Pancreas (tissue), 10 donors: ENCODE results near the gene IL33. TPM values are rescaled to one million over a fixed set of nuclear protein-coding genes. Genes with fewer than 3 reads are reported as not detected.

Experiments used
- ATAC-seq, 4 donors: fragments of 200-7000 bp; cut with Tn5 transposase; one replicate each; pipeline versions ENCODE4 v1.8.0 to v1.9.1; 2020; ENCODE audit warnings: mild to moderate bottlenecking in 4 of 4, moderate library complexity in 4 of 4
- DNase-seq, 6 donors: peaks; one replicate each; pipeline ENCODE4 v3.0.0-alpha.2; 2020
- FAIRE-seq: peaks from 2 replicates; lab custom pipeline; 2012; peaks lifted over from hg19 to GRCh38; lab: Jason Lieb, UNC
- H3K27ac ChIP-seq, 4 donors: fragments of 200-600 bp; sonication (generic); 1 replicate in 3 of 4; 2 replicates in 1 of 4; pipeline versions ENCODE4 v1.5.0 to v1.8.0; 2020
- H3K27me3 ChIP-seq, 4 donors: fragments of 200-600 bp; one replicate each; pipeline ENCODE4 v1.8.0; 2021
- H3K36me3 ChIP-seq, 3 donors: fragments of 200-600 bp; sonication (generic) in 1 of 3; one replicate each; pipeline versions ENCODE4 v1.5.0 to v1.8.0; 2020 to 2021
- H3K4me1 ChIP-seq, 3 donors: fragments of 200-600 bp; one replicate each; pipeline ENCODE4 v1.8.0; 2021
- H3K4me3 ChIP-seq, 4 donors: fragments of 200-600 bp; sonication (generic) in 2 of 4; one replicate each; pipeline versions ENCODE4 v1.5.0 to v1.8.0; 2020 to 2021
- H3K9me3 ChIP-seq, 4 donors: fragments of 200-600 bp; one replicate each; pipeline ENCODE4 v1.8.0; 2021
- WGBS, 2 donors: extraction: QIAGEN DNeasy Blood & Tissue Kit; methylation state at CpG; one replicate each; pipeline ENCODE4 v1.1.7; 2013; 5-methylcytosine and 5-hydroxymethylcytosine counted together
- intact Hi-C, 3 donors: fragments of 100-400 bp; cut with DNase I; formaldehyde crosslinking; loops; one replicate each; pipeline versions ENCODE4 v1.11.1 to v1.14.2; 2022
- polyA plus RNA-seq, 2 donors: library from polyadenylated mRNA; stranded (reverse); fragments of 200-250 nt; gene quantifications; one replicate each; pipeline ENCODE4 v1.2.3, GENCODE V29; 2013
- total RNA-seq, 6 donors: library from RNA; stranded (reverse); fragmentation: NEBNext Ultra II Directional in 4 of 6; extraction: Animal tissue kit (Norgen Biotek cat#: 25700) in 4 of 6; gene quantifications; one replicate each; pipeline versions ENCODE4 v1.2.1 to v1.2.4, GENCODE V29; 2021 to 2023
- TF ChIP-seq, protein P1 (sequence below), 4 donors: fragments of 200-600 bp; sonication (generic) in 3 of 4; IDR thresholded peaks; one replicate each; pipeline versions ENCODE4 v1.5.0 to v1.8.0; 2021; ENCODE audit warnings: antibody characterized with exemption in 4 of 4
- donor health status: healthy with polysubstance abuse.
- donor health status: DM: no; HTN: no; CAD: no; lungs with moderate emphysema.
- donor health status: DM: no; HTN: no; CAD: no.
- donor health status: control.
- donor health status: control.
- donor health status: Bipolar disorder and iron deficiency.
- donor health status: DM: yes; HTN: yes; CAD: no.
- donor health status: DM: no; HTN: no; CAD: no.
- donor health status: DM: no; HTN: no; CAD: no.
- donor health status: DM: yes; HTN: yes; CAD: no.

Gene IL33
- total and polyA plus RNA-seq, 8 donors, result 1.7 to 5.7 (median 3.9) TPM

DNA sequence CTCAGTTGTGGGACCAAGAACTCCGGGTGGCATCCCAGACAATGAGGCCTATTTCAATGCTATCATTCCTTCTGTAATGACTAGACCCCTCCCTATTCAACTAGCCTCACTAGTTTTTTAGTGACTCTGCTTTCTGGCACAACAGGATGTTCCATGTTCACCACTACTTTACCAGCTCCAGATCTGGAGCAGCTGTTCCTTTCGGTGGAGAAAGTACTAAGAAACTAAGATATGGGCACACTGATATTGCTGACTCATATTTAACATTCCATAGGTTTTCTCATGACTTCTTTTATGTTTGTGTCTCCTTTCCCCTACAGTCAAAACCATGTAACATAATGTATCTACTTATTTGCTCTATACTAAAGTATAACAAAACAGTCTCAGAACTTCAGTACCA lies 24.1 kb downstream of the IL33 start:
- ATAC-seq, result peak in 1 of 4 donors; percentile 21
- no peak for FAIRE-seq
- DNase-seq, result no peak
- Histone ChIP-seq H3K4me1 (peaks cover 3 to 17% (median 8%) of the 10 kb centered on the region in 3 donors), H3K27ac (no peak overlapping the region), H3K4me3 (no peak overlapping the region), H3K36me3 (no peaks in the 10 kb centered on the region), H3K9me3 (no peaks in the 10 kb centered on the region), H3K27me3 (no peaks in the 10 kb centered on the region)
- TF ChIP-seq, protein P1, sequence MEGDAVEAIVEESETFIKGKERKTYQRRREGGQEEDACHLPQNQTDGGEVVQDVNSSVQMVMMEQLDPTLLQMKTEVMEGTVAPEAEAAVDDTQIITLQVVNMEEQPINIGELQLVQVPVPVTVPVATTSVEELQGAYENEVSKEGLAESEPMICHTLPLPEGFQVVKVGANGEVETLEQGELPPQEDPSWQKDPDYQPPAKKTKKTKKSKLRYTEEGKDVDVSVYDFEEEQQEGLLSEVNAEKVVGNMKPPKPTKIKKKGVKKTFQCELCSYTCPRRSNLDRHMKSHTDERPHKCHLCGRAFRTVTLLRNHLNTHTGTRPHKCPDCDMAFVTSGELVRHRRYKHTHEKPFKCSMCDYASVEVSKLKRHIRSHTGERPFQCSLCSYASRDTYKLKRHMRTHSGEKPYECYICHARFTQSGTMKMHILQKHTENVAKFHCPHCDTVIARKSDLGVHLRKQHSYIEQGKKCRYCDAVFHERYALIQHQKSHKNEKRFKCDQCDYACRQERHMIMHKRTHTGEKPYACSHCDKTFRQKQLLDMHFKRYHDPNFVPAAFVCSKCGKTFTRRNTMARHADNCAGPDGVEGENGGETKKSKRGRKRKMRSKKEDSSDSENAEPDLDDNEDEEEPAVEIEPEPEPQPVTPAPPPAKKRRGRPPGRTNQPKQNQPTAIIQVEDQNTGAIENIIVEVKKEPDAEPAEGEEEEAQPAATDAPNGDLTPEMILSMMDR (IDR thresholded peaks at IDR 0.05), result no peak
- WGBS, 2 donors, result 54 to 73% methylated on average over 2 of the region's 2 CpGs
- intact Hi-C loops, result no loop called here

DNA sequence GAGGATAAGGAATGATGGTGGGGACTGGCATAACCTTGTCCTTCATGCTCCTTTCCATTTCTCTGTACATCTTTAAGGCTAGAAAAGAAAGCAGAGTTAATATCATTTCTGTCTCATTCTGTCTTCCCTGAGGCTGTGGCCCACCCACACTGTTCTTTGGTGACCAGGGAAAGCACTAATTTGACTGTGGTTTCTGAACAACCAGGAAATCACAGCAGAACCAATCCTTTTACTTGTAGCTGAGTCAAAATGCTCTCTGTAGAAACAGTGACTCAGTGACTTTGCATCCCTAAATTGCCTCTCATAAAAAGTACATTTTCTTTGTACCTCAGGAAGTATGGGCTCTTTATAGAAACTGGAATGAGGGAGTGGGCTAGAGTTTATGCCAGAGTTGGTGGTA lies 28.1 kb downstream of the IL33 start:
- Histone ChIP-seq H3K9me3 (no peaks in the 10 kb centered on the region), H3K27ac (no peak overlapping the region), H3K4me1 (peaks cover 4 to 9% (median 4%) of the 10 kb centered on the region in 3 donors), H3K27me3 (no peaks in the 10 kb centered on the region), H3K4me3 (no peak overlapping the region), H3K36me3 (no peaks in the 10 kb centered on the region)
- intact Hi-C loops, result no loop called here
- no peak for FAIRE-seq
- DNase-seq, result no peak
- no peak for ATAC-seq
- TF ChIP-seq, protein P1 (IDR thresholded peaks at IDR 0.05), result no peak

DNA sequence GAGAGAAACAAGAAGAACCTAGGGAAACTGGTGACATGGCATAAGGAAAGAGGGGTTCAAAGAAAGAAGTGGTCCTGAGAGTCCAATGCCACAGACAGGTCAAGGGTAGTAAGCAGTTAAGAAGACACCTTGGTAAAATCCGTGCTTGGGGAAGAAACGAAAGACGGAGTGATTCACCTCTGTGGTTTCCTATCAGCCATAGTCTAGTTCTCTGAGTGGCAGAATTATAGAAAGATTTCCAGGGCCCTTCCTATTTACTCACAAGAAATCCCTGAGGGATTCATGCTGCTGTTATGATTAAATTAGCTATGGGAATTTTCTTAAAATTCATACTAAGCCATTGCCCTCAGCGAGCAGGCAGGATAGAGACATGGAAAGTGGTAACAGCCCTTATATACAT lies 31.7 kb downstream of the IL33 start:
- no peak for DNase-seq

DNA sequence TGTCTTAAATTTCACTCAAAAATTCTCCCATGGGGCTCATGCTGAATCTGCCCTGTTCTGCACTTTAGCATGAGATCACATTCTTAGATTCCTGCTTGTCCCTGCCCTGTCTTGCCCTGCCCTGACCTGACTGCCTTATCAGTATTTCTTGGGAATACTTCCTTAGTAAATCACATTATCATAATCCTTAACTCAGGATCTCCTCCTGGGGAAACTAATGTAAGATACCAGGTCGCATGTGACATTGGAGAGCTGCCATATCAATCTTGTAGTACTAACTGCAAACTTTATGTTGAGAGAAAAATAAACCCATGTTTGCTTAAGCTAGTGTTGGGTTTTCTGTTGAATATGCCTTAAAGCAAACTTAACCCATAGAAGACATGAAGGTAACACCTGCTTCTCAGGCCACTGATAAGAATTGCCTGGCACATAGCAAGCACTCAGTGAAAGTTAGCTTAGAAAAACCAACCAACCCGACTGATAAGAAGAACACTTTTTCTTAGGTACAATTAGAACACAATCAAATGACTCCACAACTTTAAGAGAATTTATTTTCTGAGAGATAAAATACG lies 53.3 kb downstream of the IL33 start:
- peak; percentile 5 for FAIRE-seq
- peak; percentile 21 to 76 (median 57) for ATAC-seq
- no peaks in the 10 kb centered on the region for H3K36me3 ChIP-seq
- peaks cover 32 to 37% (median 34%) of the 10 kb centered on the region in 3 donors for H3K4me1 ChIP-seq
- no peak overlapping the region for H3K4me3 ChIP-seq
- no peaks in the 10 kb centered on the region for H3K9me3 ChIP-seq
- TF ChIP-seq, protein P1 (IDR thresholded peaks at IDR 0.05), result no peak
- DNase-seq, result peak in 2 of 6 donors; percentile 15 to 62
- H3K27me3 ChIP-seq, result no peaks in the 10 kb centered on the region
- peak overlapping the region in 2 of 4 donors; percentile 17 to 29 for H3K27ac ChIP-seq
- intact Hi-C loops, result no loop called here
- WGBS, 2 donors, result 26 to 29% methylated on average over 3 of the region's 3 CpGs

More for the DNA sequence above, 31.7 kb downstream of the IL33 start:
- Histone ChIP-seq H3K4me1 (peaks cover 0 to 4% (median 0%) of the 10 kb centered on the region in 3 donors), H3K27me3 (no peaks in the 10 kb centered on the region), H3K27ac (no peak overlapping the region), H3K4me3 (no peak overlapping the region), H3K36me3 (no peaks in the 10 kb centered on the region), H3K9me3 (no peaks in the 10 kb centered on the region)
- 66 to 77% methylated on average over 4 of the region's 4 CpGs for WGBS, 2 donors
- intact Hi-C loops, result no loop called here
- no peak for ATAC-seq
- no peak for FAIRE-seq
- TF ChIP-seq, protein P1 (IDR thresholded peaks at IDR 0.05), result no peak

DNA sequence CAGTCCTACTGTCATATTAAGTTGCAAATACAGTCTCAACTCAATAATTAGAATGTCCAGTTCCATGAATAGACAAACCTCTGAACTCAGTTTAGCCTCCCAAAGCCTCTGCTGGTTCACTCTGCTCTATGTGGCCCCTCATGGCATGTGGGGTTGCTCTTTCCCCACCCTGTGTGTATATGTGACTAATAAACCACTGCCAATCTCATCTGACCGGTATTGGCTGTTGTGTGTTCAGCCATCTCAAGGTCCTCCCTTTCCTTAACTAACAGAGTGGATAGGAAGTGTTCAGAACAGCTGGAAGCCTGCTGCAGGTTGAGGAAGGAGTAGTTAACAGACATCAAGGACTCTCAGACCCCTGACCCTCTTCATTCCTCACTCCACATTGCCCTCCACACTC lies 55.3 kb downstream of the IL33 start:
- ATAC-seq (peak in 3 of 4 donors; percentile 3 to 32 (median 19)), DNase-seq (peak in 1 of 6 donors; percentile 18), FAIRE-seq (no peak)
- Histone ChIP-seq H3K36me3 (no peaks in the 10 kb centered on the region), H3K4me3 (no peak overlapping the region), H3K27ac (peak overlapping the region in 2 of 4 donors; percentile 11 to 81), H3K9me3 (no peaks in the 10 kb centered on the region), H3K4me1 (peaks cover 32 to 37% (median 34%) of the 10 kb centered on the region in 3 donors), H3K27me3 (no peaks in the 10 kb centered on the region)
- 23 to 35% methylated on average over 1 of the region's 1 CpG for WGBS, 2 donors
- TF ChIP-seq, protein P1 (IDR thresholded peaks at IDR 0.05), result no peak
- intact Hi-C loops, result no loop called here
